KG1 (cell line): ENCODE measurements around the gene MICB.
"Not testable (repeated sequence)": the region's sequence is repeated elsewhere in the genome, so short reads cannot be mapped to it uniquely, and the experiment has no call there.

Experiments used
- DNase-seq: peaks from one replicate; lab custom pipeline; 2025; lab: John Stamatoyannopoulos, UW

MICB gene

GRCh38 chr6:31509036-31509435, 11.1 kb downstream of the MICB start:
- not testable (repeated sequence) for DNase-seq

- no peak for DNase-seq
Observed at GRCh38 chr6:31510007-31510406, 12.1 kb downstream of the MICB start.

GRCh38 chr6:31513456-31514165, 15.7 kb downstream of the MICB start:
- DNase-seq = no peak

GRCh38 chr6:31521835-31522234, 23.9 kb downstream of the MICB start:
- no peak for DNase-seq

- no peak for DNase-seq
Observed at GRCh38 chr6:31525553-31525931, 27.6 kb downstream of the MICB start.

- DNase-seq = no peak
Observed at GRCh38 chr6:31525932-31526591, 28.1 kb downstream of the MICB start.

GRCh38 chr6:31528307-31528777, 30.4 kb downstream of the MICB start:
- no peak for DNase-seq

GRCh38 chr6:31528821-31529328, 30.9 kb downstream of the MICB start, which contains the start of gene MCCD1:
Gene MCCD1, plus strand, starts transcription at chr6:31528962. Its CDS starts 53 bp downstream, at chr6:31529015.
- DNase-seq = no peak

- DNase-seq = no peak
Observed at GRCh38 chr6:31529329-31530150, 31.6 kb downstream of the MICB start.

GRCh38 chr6:31530659-31531058, 32.7 kb downstream of the MICB start:
- DNase-seq = no peak

- no peak for DNase-seq
Observed at GRCh38 chr6:31531162-31531561, 33.2 kb downstream of the MICB start.

GRCh38 chr6:31531771-31532643, 34.1 kb downstream of the MICB start:
- no peak for DNase-seq

GRCh38 chr6:31532644-31533454, 34.9 kb downstream of the MICB start:
- no peak for DNase-seq

GRCh38 chr6:31533455-31533841, 35.5 kb downstream of the MICB start:
- DNase-seq = no peak

- no peak for DNase-seq
Observed at GRCh38 chr6:31534011-31534410, 36.1 kb downstream of the MICB start.

- DNase-seq = no peak
Observed at GRCh38 chr6:31534521-31535040, 36.6 kb downstream of the MICB start.

GRCh38 chr6:31535538-31536324, 37.8 kb downstream of the MICB start:
- DNase-seq = no peak

- DNase-seq = no peak
Observed at GRCh38 chr6:31538805-31539400, 41.0 kb downstream of the MICB start.

- DNase-seq = no peak
Observed at GRCh38 chr6:31540640-31541039, 42.7 kb downstream of the MICB start.
